H7 (cell line): ENCODE results near the gene ATP10D. TPM values are rescaled to one million over a fixed set of nuclear protein-coding genes. Genes with fewer than 3 reads are reported as not detected.
"Not testable (repeated sequence)": the region's sequence is repeated elsewhere in the genome, so short reads cannot be mapped to it uniquely, and the experiment has no call there.

Source experiments
- DNase-seq: peaks from one replicate; pipeline ENCODE4 v3.0.0; 2012
- H3K27me3 ChIP-seq: 2 replicates; pipeline ENCODE4 v1.6.0; 2011; ENCODE audit warnings: mild to moderate bottlenecking, low read length; ENCODE audit not compliant: control insufficient read depth, insufficient read depth
- H3K36me3 ChIP-seq: replicated peaks from 2 replicates; pipeline ENCODE4 v1.5.1; 2011; ENCODE audit warnings: low read length; ENCODE audit not compliant: control insufficient read depth, insufficient read depth
- H3K4me3 ChIP-seq: 2 replicates; pipeline ENCODE4 v1.5.1; 2011; ENCODE audit warnings: low read depth, mild to moderate bottlenecking, control low read depth, low read length, moderate library complexity; ENCODE audit not compliant: insufficient read depth
- total RNA-seq: library from RNA; depleted of rRNA; stranded (reverse); fragments of >200 nt; shearing (Covaris generic); gene quantifications from 2 replicates; pipeline ENCODE4 v1.2.3, GENCODE V29; 2014

ATP10D gene
- total RNA-seq, 1 experiment from 2014 or later = 0.66 TPM

- Histone ChIP-seq H3K4me3 (no peak overlapping the region), H3K36me3 (no peaks in the 10 kb centered on the region), H3K27me3 (no peaks in the 10 kb centered on the region)
- no peak for DNase-seq
These were observed 50.6 kb downstream of the ATP10D start for GRCh38 chr4:47535567-47536147.

DNA sequence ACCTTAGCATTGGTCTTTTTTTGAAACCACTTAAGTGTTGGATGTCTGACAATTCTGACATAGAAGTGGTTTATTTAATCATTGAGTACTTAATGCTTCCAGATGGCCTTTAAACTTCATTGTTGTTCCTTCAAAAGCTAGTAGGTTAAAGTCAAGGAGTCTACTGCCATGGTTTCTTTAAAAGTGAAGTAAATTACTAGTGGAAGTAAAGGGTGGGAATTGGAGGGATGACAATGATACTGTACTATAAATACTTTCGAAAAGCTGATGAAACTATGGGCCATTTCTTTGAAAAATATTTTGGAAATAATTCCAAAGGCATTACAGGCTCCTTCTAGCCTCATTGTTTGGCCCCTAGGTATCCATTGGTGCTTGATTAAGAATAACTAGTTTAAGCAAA lies 51.9 kb downstream of the ATP10D start:
- H3K27me3 ChIP-seq = no peaks in the 10 kb centered on the region
- H3K36me3 ChIP-seq = no peaks in the 10 kb centered on the region
- no peak overlapping the region for H3K4me3 ChIP-seq
- no peak for DNase-seq

DNA sequence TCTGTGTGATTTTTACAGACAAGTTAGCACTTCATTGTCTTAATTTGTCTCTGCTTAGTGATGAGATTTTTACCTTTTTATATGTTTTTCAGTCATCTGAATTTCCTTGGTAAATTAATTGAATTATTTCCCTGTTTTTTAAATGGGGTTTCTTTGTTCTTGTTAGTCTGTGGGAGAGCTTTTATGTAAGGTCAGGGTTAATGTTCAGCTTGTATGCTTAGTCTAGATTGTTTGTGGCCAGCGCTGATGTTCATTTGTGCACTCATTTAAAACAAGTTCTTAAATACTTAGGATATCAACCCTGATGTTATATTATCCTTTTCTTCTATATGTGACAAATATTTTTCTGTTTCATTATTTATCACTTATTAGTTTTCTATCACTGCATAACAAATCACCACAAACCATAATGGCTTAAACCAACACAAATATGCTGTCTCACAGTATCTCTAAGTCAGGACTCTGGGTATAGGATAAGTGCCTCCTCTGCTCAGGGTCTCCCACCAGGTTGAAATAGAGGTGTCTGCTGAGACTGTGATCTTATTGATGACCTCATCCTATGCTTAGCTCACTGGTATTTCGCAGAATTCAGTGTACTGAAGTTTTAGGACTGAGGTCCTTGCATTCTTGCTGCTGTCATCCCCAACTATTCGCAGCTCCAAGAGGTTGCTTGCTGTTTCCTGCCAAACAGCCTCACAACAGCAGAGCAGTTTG lies 53.2 kb downstream of the ATP10D start:
- Histone ChIP-seq H3K36me3 (no peaks in the 10 kb centered on the region), H3K27me3 (no peaks in the 10 kb centered on the region), H3K4me3 (no peak overlapping the region)
- DNase-seq = no peak

DNA sequence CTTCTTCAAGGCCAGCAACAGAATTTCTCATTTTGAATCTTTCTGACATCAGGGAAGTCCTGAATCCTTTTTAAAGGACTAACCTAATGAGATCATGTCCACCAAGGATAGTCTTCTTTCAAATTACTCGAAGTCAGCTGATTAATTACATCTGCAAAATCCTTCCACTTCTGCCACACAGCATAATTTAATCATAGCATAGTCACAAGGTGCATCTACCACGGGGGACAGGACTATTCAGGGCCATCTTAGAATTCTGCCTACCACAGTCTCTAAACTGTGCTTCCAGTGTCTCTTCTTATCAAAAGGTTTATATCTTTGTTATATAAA lies 53.7 kb downstream of the ATP10D start:
- Histone ChIP-seq H3K27me3 (no peaks in the 10 kb centered on the region), H3K4me3 (no peak overlapping the region), H3K36me3 (no peaks in the 10 kb centered on the region)
- no peak for DNase-seq

DNA sequence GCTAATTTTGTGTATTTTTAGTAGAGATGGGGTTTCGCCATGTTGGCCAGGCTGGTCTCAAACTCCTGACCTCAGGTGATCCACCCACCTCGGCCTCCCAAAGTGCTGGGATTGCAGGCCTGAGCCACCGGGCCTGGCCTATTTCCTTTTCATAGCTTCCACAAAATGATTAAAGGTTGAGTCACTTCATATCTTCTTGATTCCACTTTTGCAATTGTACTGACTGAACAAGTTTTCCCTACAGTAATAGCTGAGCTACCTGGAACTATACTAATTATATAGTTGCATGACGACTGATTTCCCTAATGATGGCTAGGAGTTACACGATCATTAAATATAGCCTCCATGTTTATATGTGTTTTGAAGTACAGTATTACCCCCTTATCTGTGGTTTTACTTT lies 57.6 kb downstream of the ATP10D start:
- not testable (repeated sequence) for H3K27me3 ChIP-seq, DNase-seq, H3K4me3 ChIP-seq, H3K36me3 ChIP-seq

DNA sequence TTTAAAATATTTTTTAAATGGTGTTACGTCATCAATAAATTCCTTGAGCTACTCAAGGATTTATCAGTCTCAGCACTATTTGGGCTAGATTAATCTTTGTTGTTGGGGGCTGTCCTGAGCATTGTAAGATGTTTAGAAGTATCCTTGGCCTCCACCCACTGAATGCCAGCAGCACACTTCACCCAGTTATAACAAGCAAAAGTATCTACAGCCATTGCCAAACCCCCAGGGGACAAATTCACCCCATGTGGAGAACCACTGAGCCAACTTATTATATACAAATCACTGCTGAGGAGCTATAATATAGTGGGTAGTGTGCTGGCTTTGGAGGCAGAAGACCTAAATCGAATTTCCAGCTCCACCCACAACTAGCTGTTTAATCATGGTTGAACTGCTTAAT lies 58.3 kb downstream of the ATP10D start:
- H3K4me3 ChIP-seq = no peak overlapping the region
- no peaks in the 10 kb centered on the region for H3K36me3 ChIP-seq
- no peak for DNase-seq
- no peaks in the 10 kb centered on the region for H3K27me3 ChIP-seq

- not testable (repeated sequence) for H3K27me3 ChIP-seq, H3K4me3 ChIP-seq, DNase-seq, H3K36me3 ChIP-seq
These were observed 65.3 kb downstream of the ATP10D start for GRCh38 chr4:47550357-47550756.

DNA sequence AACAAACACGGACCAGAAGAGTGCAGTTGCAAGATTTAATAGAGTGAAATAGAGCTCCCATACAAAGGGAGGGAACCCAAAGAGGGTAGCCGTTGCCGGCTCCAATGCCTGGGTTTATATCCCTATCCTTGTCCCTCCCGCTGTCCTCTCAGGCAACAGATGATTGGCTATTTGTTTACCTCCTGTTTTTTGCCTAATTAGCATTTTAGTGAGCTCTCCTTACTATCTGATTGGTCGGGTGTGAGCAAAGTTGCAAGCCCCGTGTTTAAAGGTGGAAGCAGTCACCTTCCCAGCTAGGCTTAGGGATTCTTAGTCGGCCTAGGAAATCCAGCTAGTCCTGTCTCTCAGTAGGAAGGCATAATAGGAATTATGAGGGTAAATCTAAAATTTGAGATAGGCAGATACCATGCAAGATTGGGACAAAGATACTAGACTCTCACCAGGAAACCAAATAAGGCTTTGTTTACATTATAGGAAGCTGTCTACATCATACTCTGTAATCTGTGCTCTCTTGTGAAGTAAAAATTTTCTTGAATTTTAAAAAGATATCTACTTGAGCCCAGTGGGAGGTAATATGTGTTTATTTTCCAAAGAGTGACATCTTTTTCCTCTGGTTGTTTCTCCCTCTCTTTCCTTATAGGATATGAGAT lies 65.9 kb downstream of the ATP10D start:
- H3K36me3 ChIP-seq = no peaks in the 10 kb centered on the region
- no peaks in the 10 kb centered on the region for H3K27me3 ChIP-seq
- DNase-seq = no peak
- H3K4me3 ChIP-seq = no peak overlapping the region

DNA sequence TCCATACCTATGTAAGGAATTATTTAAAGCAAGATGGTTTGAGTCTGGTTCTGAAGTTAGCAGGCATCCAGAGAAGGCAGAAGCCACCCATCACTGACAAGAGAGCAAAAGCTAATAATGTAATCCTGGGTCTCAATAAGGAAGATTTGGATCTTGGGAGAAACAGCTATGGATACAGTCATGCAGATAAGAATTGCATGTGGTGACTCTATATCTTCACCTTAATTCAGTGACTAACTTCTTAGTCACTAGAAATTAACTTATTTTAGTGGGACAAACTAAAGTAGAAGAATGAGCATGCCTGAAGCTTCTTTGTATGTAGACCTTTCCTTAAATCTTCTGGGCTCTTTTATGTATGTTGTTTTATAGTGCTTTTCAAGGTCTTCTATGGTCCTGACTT lies 66.6 kb downstream of the ATP10D start:
- Histone ChIP-seq H3K27me3 (no peaks in the 10 kb centered on the region), H3K4me3 (no peak overlapping the region), H3K36me3 (no peaks in the 10 kb centered on the region)
- DNase-seq = no peak

DNA sequence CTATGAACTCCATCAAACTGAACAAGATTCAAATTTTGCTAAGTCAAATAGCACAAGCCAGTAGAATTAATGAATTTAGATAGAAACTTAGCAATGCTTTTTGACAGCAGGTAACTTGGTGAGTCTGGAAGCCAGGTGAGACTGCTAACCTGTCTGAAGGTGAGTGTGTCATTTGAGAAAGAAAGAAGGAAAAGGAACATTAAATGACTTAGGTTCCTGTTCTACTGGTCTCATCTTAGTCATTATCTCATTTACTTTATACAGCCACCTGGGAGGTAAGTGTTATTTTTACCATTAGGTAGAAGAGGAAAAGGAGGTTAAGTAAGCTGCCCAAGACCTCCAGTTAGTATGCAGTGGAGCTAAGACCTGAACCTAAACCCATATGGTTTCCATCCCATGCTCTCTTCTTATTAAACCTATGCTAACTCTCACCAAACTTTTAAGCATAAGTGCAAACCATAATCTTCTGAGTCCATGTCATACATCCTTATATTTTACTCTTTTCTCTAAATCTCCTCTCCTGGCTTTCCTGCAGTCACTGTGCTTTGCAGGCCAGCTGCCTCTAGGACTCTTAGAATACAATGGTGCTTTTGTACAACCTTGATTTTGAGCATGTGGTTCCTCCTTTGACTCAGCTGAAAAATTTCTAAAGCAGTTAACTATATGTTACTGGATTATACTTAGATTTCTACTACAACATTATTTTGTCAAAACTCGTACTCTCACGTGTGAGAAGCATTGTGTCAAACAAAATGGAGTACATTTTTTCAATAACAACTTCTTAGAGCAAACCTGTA lies 68.5 kb downstream of the ATP10D start:
- Histone ChIP-seq H3K27me3 (no peaks in the 10 kb centered on the region), H3K4me3 (no peak overlapping the region)
- DNase-seq = no peak

GRCh38 chr4:47555920-47556319 lies 70.8 kb downstream of the ATP10D start:
- not testable (repeated sequence) for H3K27me3 ChIP-seq, DNase-seq, H3K36me3 ChIP-seq, H3K4me3 ChIP-seq

More for the DNA sequence above, 68.5 kb downstream of the ATP10D start:
- H3K36me3 ChIP-seq = no peaks in the 10 kb centered on the region

GRCh38 chr4:47557255-47557654 lies 72.2 kb downstream of the ATP10D start:
- no peak overlapping the region for H3K4me3 ChIP-seq
- DNase-seq = no peak
- H3K36me3 ChIP-seq = no peaks in the 10 kb centered on the region
- H3K27me3 ChIP-seq = no peaks in the 10 kb centered on the region

DNA sequence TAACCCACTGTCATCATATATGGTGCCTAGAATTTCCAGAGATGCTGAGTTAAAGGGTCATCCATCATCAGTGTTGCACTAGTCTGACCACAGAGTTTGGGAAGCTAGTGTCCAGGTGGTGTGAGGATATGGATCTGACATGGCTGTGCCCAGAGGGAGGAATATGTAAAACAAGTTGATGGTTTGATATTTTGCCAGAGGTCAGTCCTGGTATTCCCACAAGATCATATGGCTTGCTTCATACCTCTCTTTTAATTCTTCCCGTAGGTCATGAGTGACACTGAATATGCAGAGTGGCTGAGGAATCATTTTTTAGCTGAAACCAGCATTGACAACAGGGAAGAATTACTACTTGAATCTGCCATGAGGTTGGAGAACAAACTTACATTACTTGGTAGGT lies 75.6 kb downstream of the ATP10D start:
- no peak for DNase-seq
- Histone ChIP-seq H3K36me3 (no peaks in the 10 kb centered on the region), H3K4me3 (no peak overlapping the region), H3K27me3 (no peaks in the 10 kb centered on the region)

- Histone ChIP-seq H3K36me3 (no peaks in the 10 kb centered on the region), H3K27me3 (no peaks in the 10 kb centered on the region)
These were observed 76.3 kb downstream of the ATP10D start for GRCh38 chr4:47561331-47561730.

GRCh38 chr4:47562297-47562696 lies 77.2 kb downstream of the ATP10D start:
- Histone ChIP-seq H3K27me3 (no peaks in the 10 kb centered on the region), H3K4me3 (no peak overlapping the region), H3K36me3 (no peaks in the 10 kb centered on the region)
- DNase-seq = no peak

More at GRCh38 chr4:47561331-47561730, 76.3 kb downstream of the ATP10D start:
- H3K4me3 ChIP-seq = no peak overlapping the region
- no peak for DNase-seq
